CD4-positive, alpha-beta T cell treated with Interleukin-17A for 4 hours (primary cell): ENCODE measurements around the gene TJP2.

Source experiments
- DNase-seq: peaks from one replicate; pipeline ENCODE4 v3.0.0-alpha.2; 2020; ENCODE audit warnings: mixed read lengths

The TJP2 gene

GRCh38 chr9:69173891-69174615 lies at the start of gene TJP2:
TJP2 (plus strand) TSS chr9:69174277; CDS start chr9:69174373, 96 bp downstream.
- DNase-seq = peak; percentile 45

- no peak for DNase-seq
Observed at GRCh38 chr9:69130456-69131441, 43.3 kb upstream of the TJP2 start.

GRCh38 chr9:69131682-69132081 lies 42.4 kb upstream of the TJP2 start:
- DNase-seq = no peak

GRCh38 chr9:69132361-69132760 lies 41.7 kb upstream of the TJP2 start:
- DNase-seq = no peak

GRCh38 chr9:69134412-69134811 lies 39.7 kb upstream of the TJP2 start:
- no peak for DNase-seq

GRCh38 chr9:69136185-69136584 lies 37.9 kb upstream of the TJP2 start:
- DNase-seq = no peak

GRCh38 chr9:69136779-69137178 lies 37.3 kb upstream of the TJP2 start:
- no peak for DNase-seq

GRCh38 chr9:69137311-69137710 lies 36.8 kb upstream of the TJP2 start:
- DNase-seq = no peak

- DNase-seq = no peak
Observed at GRCh38 chr9:69139596-69139995, 34.5 kb upstream of the TJP2 start.

- DNase-seq = no peak
Observed at GRCh38 chr9:69140123-69140735, 33.8 kb upstream of the TJP2 start.

GRCh38 chr9:69141851-69142250 lies 32.2 kb upstream of the TJP2 start:
- no peak for DNase-seq

- DNase-seq = no peak
Observed at GRCh38 chr9:69143291-69143690, 30.8 kb upstream of the TJP2 start.

- no peak for DNase-seq
Observed at GRCh38 chr9:69145144-69145715, 28.8 kb upstream of the TJP2 start.

GRCh38 chr9:69147041-69147834 lies 26.8 kb upstream of the TJP2 start:
- no peak for DNase-seq

GRCh38 chr9:69149321-69149807 lies 24.7 kb upstream of the TJP2 start:
- DNase-seq = no peak

GRCh38 chr9:69151506-69151905 lies 22.6 kb upstream of the TJP2 start:
- no peak for DNase-seq

GRCh38 chr9:69153707-69154521 lies 20.2 kb upstream of the TJP2 start:
- no peak for DNase-seq

- DNase-seq = no peak
Observed at GRCh38 chr9:69155341-69156030, 18.6 kb upstream of the TJP2 start.

GRCh38 chr9:69157751-69158466 lies 16.2 kb upstream of the TJP2 start:
- DNase-seq = no peak

GRCh38 chr9:69158471-69158870 lies 15.6 kb upstream of the TJP2 start:
- no peak for DNase-seq
